H1 (cell line): ENCODE measurements around the gene TMC3.

Experiments
- CHD2 ChIP-seq: IDR thresholded peaks from 2 replicates; pipeline ENCODE4 v1.6.1; 2012; ENCODE audit warnings: low read length, improper control_type of control experiment
- KDM1A ChIP-seq: fragments of 200-600, 300-600 bp; sonication (generic); IDR thresholded peaks from 2 replicates; pipeline ENCODE4 v1.7.1; 2016; ENCODE audit warnings: mild to moderate bottlenecking, low read length, borderline replicate concordance
- POLR2A ChIP-seq, 2 experiments: IDR thresholded peaks; 1 replicate in 1 of 2; 2 replicates in 1 of 2; pipeline ENCODE4 v1.6.1; 2011; ENCODE audit warnings: low read depth in 2 of 2, low read length in 2 of 2, mild to moderate bottlenecking in 2 of 2; ENCODE audit errors: control extremely low read depth in 1 of 2
- YY1 ChIP-seq: IDR thresholded peaks from 2 replicates; pipeline ENCODE4 v1.6.1; 2011; ENCODE audit warnings: low read depth, mild to moderate bottlenecking, low read length
- ZNF274 ChIP-seq: IDR thresholded peaks from 2 replicates; pipeline ENCODE4 v1.7.0; 2012; ENCODE audit warnings: low read length, borderline replicate concordance; ENCODE audit errors: extremely low read depth
- TF ChIP-seq, protein P1 (sequence below), 3 experiments: IDR thresholded peaks; 1 replicate in 2 of 3; 2 replicates in 1 of 3; pipeline versions ENCODE4 v1.5.1 to v1.6.1; 2011; ENCODE audit warnings: low read length in 3 of 3, mild to moderate bottlenecking in 3 of 3, inconsistent platforms in 2 of 3, low read depth in 1 of 3, moderate library complexity in 1 of 3; ENCODE audit not compliant: insufficient read depth in 1 of 3; ENCODE audit errors: control extremely low read depth in 1 of 3

DNA sequence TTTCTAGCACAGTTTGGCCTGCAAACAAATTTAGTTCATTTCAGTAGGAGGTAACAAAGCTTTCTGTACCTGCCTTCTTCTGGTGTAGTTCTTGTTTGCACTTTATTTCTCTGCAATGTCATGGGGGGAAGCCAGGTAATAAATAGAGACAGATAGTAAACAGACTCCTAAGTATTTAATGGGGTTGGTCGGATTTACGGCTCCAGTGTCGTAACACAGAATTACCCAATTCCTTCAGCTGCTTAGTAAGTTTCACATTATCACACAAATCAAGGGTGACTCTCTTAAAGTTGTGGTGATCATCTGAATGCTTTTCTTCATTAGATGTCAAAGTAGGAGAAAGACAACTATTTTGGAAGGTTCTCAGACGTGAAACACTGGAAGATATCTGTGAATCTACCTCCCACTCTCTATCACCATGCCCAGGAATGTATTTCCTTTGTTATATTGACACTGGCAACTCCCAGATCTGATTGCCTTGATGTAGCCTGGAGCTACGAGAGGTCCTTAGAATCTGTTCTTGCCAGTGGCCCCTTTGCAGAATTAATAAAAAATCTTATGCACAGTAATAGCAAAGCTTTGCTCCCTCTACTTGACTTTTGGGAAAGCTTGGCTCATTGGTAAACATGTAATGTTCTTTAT, 25.0 kb upstream of the TMC3 start:
- TF ChIP-seq, protein P1, sequence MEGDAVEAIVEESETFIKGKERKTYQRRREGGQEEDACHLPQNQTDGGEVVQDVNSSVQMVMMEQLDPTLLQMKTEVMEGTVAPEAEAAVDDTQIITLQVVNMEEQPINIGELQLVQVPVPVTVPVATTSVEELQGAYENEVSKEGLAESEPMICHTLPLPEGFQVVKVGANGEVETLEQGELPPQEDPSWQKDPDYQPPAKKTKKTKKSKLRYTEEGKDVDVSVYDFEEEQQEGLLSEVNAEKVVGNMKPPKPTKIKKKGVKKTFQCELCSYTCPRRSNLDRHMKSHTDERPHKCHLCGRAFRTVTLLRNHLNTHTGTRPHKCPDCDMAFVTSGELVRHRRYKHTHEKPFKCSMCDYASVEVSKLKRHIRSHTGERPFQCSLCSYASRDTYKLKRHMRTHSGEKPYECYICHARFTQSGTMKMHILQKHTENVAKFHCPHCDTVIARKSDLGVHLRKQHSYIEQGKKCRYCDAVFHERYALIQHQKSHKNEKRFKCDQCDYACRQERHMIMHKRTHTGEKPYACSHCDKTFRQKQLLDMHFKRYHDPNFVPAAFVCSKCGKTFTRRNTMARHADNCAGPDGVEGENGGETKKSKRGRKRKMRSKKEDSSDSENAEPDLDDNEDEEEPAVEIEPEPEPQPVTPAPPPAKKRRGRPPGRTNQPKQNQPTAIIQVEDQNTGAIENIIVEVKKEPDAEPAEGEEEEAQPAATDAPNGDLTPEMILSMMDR (IDR thresholded peaks at IDR 0.05; ENCODE audit: control extremely low read depth in 1 of 3, insufficient read depth in 1 of 3, low read depth in 1 of 3, low read length in 3 of 3), result no peak
- no peak for TF ChIP-seq YY1
- TF ChIP-seq KDM1A, result no peak
- no peak for TF ChIP-seq CHD2
- no peak for TF ChIP-seq ZNF274
- TF ChIP-seq POLR2A (IDR thresholded peaks at IDR 0.05; ENCODE audit: control extremely low read depth in 1 of 2, low read depth in 2 of 2, low read length in 2 of 2), result no peak
